T-helper 2 cell treated with Interferon-gamma antibody and Interleukin-4, amounts not matched to agents 5 μg/mL and 100 μg/mL, for 36 hours (primary cell): ENCODE results near the gene ME3.

Source experiments
- DNase-seq: peaks from one replicate; pipeline ENCODE4 v3.0.0; 2021; ENCODE audit warnings: low spot score
- H3K27ac Mint-ChIP-seq: one replicate; pipeline ENCODE4 v1.8.0; 2021; ENCODE audit warnings: mild to moderate bottlenecking, mixed read lengths
- H3K27me3 Mint-ChIP-seq: one replicate; pipeline ENCODE4 v1.8.0; 2021; ENCODE audit warnings: low read depth, mixed read lengths
- H3K36me3 Mint-ChIP-seq: one replicate; pipeline ENCODE4 v1.8.0; 2021; ENCODE audit warnings: low read depth, mixed read lengths
- H3K4me1 Mint-ChIP-seq: one replicate; pipeline ENCODE4 v1.8.0; 2021; ENCODE audit warnings: low read depth, mixed read lengths
- H3K4me3 Mint-ChIP-seq: one replicate; pipeline ENCODE4 v1.8.0; 2022; ENCODE audit warnings: mild to moderate bottlenecking, moderate library complexity, mixed read lengths
- H3K9me3 Mint-ChIP-seq: one replicate; pipeline ENCODE4 v1.8.0; 2021; ENCODE audit warnings: mixed read lengths

Gene ME3

GRCh38 chr11:86395061-86395551 is 277.3 kb downstream of the ME3 start:
- Mint-ChIP-seq H3K9me3 (no peaks in the 10 kb centered on the region), H3K36me3 (no peaks in the 10 kb centered on the region), H3K27ac (no peak overlapping the region), H3K4me1 (peaks cover 3% of the 10 kb centered on the region), H3K4me3 (no peak overlapping the region), H3K27me3 (no peaks in the 10 kb centered on the region)
- DNase-seq = no peak
